Tibial nerve (tissue), 4 donors: Measurements from ENCODE around the gene CDH12.

Experiments
- EP300 ChIP-seq, 2 donors: sonication (generic); formaldehyde crosslinking; IDR thresholded peaks; one replicate each; pipeline ENCODE4 v1.6.1; 2017; ENCODE audit warnings: antibody characterized with exemption in 2 of 2, mild to moderate bottlenecking in 1 of 2
- POLR2A ChIP-seq, 2 donors: fragments of 450-650 bp; IDR thresholded peaks; one replicate each; pipeline ENCODE4 v1.6.1; 2017; ENCODE audit warnings: antibody characterized with exemption in 2 of 2, mild to moderate bottlenecking in 2 of 2, moderate library complexity in 2 of 2
- TF ChIP-seq, protein P1 (sequence below), 5 experiments: fragments of 200-600 bp in 3 of 5; fragments of 450-650 bp in 2 of 5; sonication (generic) in 3 of 5; IDR thresholded peaks; one replicate each; pipeline ENCODE4 v1.5.1; 2016 to 2019; ENCODE audit warnings: antibody characterized with exemption in 5 of 5, mild to moderate bottlenecking in 3 of 5, moderate library complexity in 2 of 5

DNA sequence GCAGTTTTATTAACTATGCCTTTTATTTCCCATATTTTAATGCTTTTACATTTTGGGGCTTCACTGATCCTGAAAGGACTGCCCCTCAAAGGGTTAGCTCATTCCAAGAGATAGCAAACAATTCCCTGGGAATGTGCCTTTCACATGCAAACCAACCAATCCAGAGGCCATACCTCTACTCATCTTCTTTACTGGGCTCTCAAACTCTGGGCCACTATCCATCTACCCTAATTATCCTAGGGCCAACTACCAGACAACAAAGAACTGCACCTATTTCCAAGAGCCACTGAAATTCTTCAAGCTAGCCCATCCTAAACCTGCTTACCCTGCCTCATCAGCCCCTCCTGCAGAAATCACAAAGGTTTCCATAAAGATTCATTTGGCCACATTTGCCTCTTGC lies 364.7 kb downstream of the CDH12 start:
- TF ChIP-seq, protein P1, sequence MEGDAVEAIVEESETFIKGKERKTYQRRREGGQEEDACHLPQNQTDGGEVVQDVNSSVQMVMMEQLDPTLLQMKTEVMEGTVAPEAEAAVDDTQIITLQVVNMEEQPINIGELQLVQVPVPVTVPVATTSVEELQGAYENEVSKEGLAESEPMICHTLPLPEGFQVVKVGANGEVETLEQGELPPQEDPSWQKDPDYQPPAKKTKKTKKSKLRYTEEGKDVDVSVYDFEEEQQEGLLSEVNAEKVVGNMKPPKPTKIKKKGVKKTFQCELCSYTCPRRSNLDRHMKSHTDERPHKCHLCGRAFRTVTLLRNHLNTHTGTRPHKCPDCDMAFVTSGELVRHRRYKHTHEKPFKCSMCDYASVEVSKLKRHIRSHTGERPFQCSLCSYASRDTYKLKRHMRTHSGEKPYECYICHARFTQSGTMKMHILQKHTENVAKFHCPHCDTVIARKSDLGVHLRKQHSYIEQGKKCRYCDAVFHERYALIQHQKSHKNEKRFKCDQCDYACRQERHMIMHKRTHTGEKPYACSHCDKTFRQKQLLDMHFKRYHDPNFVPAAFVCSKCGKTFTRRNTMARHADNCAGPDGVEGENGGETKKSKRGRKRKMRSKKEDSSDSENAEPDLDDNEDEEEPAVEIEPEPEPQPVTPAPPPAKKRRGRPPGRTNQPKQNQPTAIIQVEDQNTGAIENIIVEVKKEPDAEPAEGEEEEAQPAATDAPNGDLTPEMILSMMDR (IDR thresholded peaks at IDR 0.05) = no peak
- TF ChIP-seq EP300 (IDR thresholded peaks at IDR 0.05) (no peak), POLR2A (IDR thresholded peaks at IDR 0.05) (no peak)
